ENCODE data around the gene PDE6C. TPM values are rescaled to one million over a fixed set of nuclear protein-coding genes. Genes with fewer than 3 reads are reported as not detected.

Gene PDE6C
- total and polyA plus RNA-seq, 9 donors: 0.02 TPM; not detected in 8

GRCh38 chr10:93629647-93630305, 17.4 kb downstream of the PDE6C start:
- no peaks in the 10 kb centered on the region for H3K36me3 ChIP-seq
- TF ChIP-seq POLR2A (IDR thresholded peaks at IDR 0.05) (no peak), EP300 (IDR thresholded peaks at IDR 0.05) (no peak)
- TF ChIP-seq, protein P1, sequence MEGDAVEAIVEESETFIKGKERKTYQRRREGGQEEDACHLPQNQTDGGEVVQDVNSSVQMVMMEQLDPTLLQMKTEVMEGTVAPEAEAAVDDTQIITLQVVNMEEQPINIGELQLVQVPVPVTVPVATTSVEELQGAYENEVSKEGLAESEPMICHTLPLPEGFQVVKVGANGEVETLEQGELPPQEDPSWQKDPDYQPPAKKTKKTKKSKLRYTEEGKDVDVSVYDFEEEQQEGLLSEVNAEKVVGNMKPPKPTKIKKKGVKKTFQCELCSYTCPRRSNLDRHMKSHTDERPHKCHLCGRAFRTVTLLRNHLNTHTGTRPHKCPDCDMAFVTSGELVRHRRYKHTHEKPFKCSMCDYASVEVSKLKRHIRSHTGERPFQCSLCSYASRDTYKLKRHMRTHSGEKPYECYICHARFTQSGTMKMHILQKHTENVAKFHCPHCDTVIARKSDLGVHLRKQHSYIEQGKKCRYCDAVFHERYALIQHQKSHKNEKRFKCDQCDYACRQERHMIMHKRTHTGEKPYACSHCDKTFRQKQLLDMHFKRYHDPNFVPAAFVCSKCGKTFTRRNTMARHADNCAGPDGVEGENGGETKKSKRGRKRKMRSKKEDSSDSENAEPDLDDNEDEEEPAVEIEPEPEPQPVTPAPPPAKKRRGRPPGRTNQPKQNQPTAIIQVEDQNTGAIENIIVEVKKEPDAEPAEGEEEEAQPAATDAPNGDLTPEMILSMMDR (IDR thresholded peaks at IDR 0.05): no peak
- DNase-seq: no peak
- H3K4me1 ChIP-seq (ENCODE audit: insufficient read depth): no peaks in the 10 kb centered on the region
- 49 to 55% (median 54%) methylated on average over 7 of the region's 7 CpGs for WGBS, 3 donors
- H3K9me3 ChIP-seq: no peaks in the 10 kb centered on the region
- intact Hi-C loops (cut with DNase I): no loop called here
- H3K4me3 ChIP-seq: no peak overlapping the region
- no peaks in the 10 kb centered on the region for H3K27me3 ChIP-seq
- no peak overlapping the region for H3K27ac ChIP-seq

DNA sequence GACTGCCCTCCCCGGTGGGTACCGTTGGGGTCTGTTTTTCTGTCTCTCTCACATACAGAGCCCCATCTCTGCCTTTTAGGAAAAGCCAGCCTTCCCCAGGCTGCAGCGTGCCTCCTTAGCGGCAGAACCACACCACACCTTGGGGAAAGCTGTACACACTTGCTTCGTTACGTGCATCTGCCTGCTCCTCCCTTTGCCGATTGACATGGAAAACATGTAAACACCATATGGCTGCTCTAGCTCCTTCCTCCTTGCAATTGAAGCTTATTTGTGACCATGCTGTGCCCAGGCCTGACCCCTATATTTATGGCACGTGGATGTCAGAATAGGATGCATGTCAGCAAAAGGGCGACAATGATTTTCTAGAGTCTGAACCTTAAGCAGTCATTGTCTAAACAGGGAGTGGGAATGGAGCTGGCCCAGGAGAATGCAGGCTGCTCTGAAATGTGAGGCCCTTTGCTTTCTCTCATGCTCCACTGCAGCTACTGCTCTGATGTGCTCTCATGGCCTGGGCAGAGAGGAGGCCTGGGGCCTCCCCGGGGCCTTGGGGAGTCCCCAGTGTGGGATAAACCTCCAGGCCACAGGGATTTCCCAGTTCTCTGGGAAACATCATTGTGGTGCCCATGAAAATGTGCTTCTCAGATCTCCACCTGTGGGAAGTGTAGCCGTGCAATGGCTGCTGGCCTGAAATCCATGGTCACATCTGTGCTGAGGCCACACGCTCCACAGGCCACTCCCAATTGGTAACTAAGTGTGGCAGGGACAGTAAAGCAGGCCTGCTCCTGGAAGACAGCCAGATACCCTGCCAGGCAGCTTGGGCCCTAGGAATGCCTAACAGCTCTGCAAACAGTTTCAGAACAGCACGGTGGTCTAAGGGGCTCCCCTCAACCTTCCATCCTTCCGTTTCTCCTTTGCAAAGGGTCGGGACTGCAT, 18.6 kb downstream of the PDE6C start:
- Histone ChIP-seq H3K4me3 (no peak overlapping the region), H3K4me1 (ENCODE audit: insufficient read depth) (no peaks in the 10 kb centered on the region), H3K36me3 (no peaks in the 10 kb centered on the region), H3K27ac (no peak overlapping the region), H3K9me3 (no peaks in the 10 kb centered on the region), H3K27me3 (no peaks in the 10 kb centered on the region)
- DNase-seq: no peak
- intact Hi-C loops (cut with DNase I): no loop called here
- no peak for TF ChIP-seq POLR2A (IDR thresholded peaks at IDR 0.05)
- TF ChIP-seq, protein P1 (IDR thresholded peaks at IDR 0.05): no peak
- TF ChIP-seq EP300 (IDR thresholded peaks at IDR 0.05): no peak
- WGBS, 3 donors: 69 to 76% (median 69%) methylated on average over 15 of the region's 15 CpGs

- Histone ChIP-seq H3K36me3 (no peaks in the 10 kb centered on the region), H3K4me1 (ENCODE audit: insufficient read depth) (no peaks in the 10 kb centered on the region), H3K9me3 (no peaks in the 10 kb centered on the region), H3K4me3 (no peak overlapping the region), H3K27ac (no peak overlapping the region), H3K27me3 (no peaks in the 10 kb centered on the region)
- DNase-seq: no peak
- WGBS, 3 donors: 86 to 91% (median 87%) methylated on average over 7 of the region's 7 CpGs
- TF ChIP-seq, protein P1 (IDR thresholded peaks at IDR 0.05): no peak
- TF ChIP-seq EP300 (IDR thresholded peaks at IDR 0.05) (no peak), POLR2A (IDR thresholded peaks at IDR 0.05) (no peak)
- intact Hi-C loops (cut with DNase I): no loop called here
These were observed 27.5 kb downstream of the PDE6C start for GRCh38 chr10:93639791-93640190.

DNA sequence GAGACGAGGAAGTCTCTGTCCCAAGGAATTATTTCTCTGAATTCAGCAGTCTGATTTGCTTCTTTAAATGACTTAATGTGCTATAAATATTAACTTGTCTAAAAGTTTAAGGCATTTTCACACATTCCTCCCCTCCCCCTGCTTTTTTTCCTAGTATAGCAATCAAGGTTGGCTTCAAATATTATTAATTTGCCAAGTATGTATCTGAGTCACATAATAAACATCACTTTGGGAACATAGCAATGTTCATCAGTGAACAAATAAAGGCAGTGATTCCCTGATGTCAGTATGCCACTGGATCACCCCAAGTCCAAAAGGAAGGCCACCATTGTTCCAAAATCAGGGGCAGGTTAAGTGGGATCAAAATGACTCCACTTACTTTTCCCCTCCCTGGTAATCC, 40.5 kb downstream of the PDE6C start:
- DNase-seq: no peak
- intact Hi-C loops (cut with DNase I): no loop called here
- Histone ChIP-seq H3K36me3 (no peaks in the 10 kb centered on the region), H3K27ac (no peak overlapping the region), H3K4me3 (no peak overlapping the region), H3K9me3 (no peaks in the 10 kb centered on the region), H3K27me3 (no peaks in the 10 kb centered on the region), H3K4me1 (ENCODE audit: insufficient read depth) (no peaks in the 10 kb centered on the region)
- TF ChIP-seq EP300 (IDR thresholded peaks at IDR 0.05): no peak
- no peak for TF ChIP-seq POLR2A (IDR thresholded peaks at IDR 0.05)
- TF ChIP-seq, protein P1 (IDR thresholded peaks at IDR 0.05): no peak
- 72 to 82% (median 75%) methylated on average over 1 of the region's 1 CpG for WGBS, 3 donors
